Fibroblast of lung (primary cell): ENCODE data around the gene COA7. TPM values are rescaled to one million over a fixed set of nuclear protein-coding genes. Genes with fewer than 3 reads are reported as not detected.

Source experiments
- DNase-seq, 2 donors: peaks; one replicate each; pipeline versions ENCODE4 v3.0.0 to v3.0.0-alpha.2; 2010; ENCODE audit warnings: low read depth in 2 of 2
- H2AFZ ChIP-seq: 2 replicates; pipeline ENCODE4 v1.5.1; 2012; ENCODE audit warnings: low read length, control low read depth, inconsistent platforms
- H3K27ac ChIP-seq: 2 replicates; pipeline ENCODE4 v1.5.1; 2011; ENCODE audit warnings: low read length, control low read depth; ENCODE audit not compliant: insufficient read depth
- H3K27me3 ChIP-seq: 2 replicates; pipeline ENCODE4 v1.5.1; 2011; ENCODE audit warnings: mild to moderate bottlenecking, low read length; ENCODE audit not compliant: control insufficient read depth, insufficient read depth
- H3K36me3 ChIP-seq: 2 replicates; pipeline ENCODE4 v1.5.1; 2011; ENCODE audit warnings: low read length; ENCODE audit not compliant: control insufficient read depth, insufficient read depth
- H3K4me1 ChIP-seq: 2 replicates; pipeline ENCODE4 v1.5.1; 2011; ENCODE audit warnings: low read length; ENCODE audit not compliant: control insufficient read depth, insufficient read depth; ENCODE audit errors: extremely low read depth
- H3K4me2 ChIP-seq: 2 replicates; pipeline ENCODE4 v1.5.1; 2011; ENCODE audit warnings: low read length, control low read depth; ENCODE audit not compliant: insufficient read depth; ENCODE audit errors: extremely low read depth
- H3K4me3 ChIP-seq, 4 experiments: fragments of 200-600 bp in 1 of 4; sonication (generic) in 1 of 4; replicated peaks in 1 of 4; 2 replicates each; pipeline ENCODE4 v1.5.1; 2011 to 2016; ENCODE audit warnings: low read length in 4 of 4, low read depth in 3 of 4, mild to moderate bottlenecking in 3 of 4, control low read depth in 2 of 4, inconsistent platforms in 1 of 4, mixed read lengths in 1 of 4; ENCODE audit not compliant: insufficient read depth in 1 of 4; ENCODE audit errors: control extremely low read depth in 1 of 4
- H3K79me2 ChIP-seq: 2 replicates; pipeline ENCODE4 v1.5.1; 2012; ENCODE audit warnings: mild to moderate bottlenecking, low read length, inconsistent platforms; ENCODE audit not compliant: control insufficient read depth, insufficient read depth
- H3K9ac ChIP-seq: 2 replicates; pipeline ENCODE4 v1.5.1; 2011; ENCODE audit warnings: mild to moderate bottlenecking, low read length, control low read depth; ENCODE audit not compliant: insufficient read depth
- H3K9me3 ChIP-seq: 2 replicates; pipeline ENCODE4 v1.5.1; 2012; ENCODE audit warnings: low read depth, low read length; ENCODE audit not compliant: control insufficient read depth, insufficient read depth
- H4K20me1 ChIP-seq: 2 replicates; pipeline ENCODE4 v1.5.1; 2011; ENCODE audit warnings: low read length; ENCODE audit not compliant: control insufficient read depth, insufficient read depth; ENCODE audit errors: extremely low read depth
- EZH2 ChIP-seq: IDR thresholded peaks from 2 replicates; pipeline ENCODE4 v1.5.1; 2012; ENCODE audit warnings: low read length, control low read depth, mild to moderate bottlenecking; ENCODE audit errors: missing control alignments
- polyA plus RNA-seq, 2 donors: library from polyadenylated mRNA; depleted of rRNA in 1 of 2; stranded (reverse) in 1 of 2; unstranded in 1 of 2; fragments of >200 nt; gene quantifications; 2 replicates each; pipeline ENCODE4 v1.2.1, GENCODE V29; 2011 to 2012; ENCODE audit warnings: missing spikeins in 1 of 2
- total RNA-seq: library from RNA; depleted of rRNA; stranded (reverse); fragments of >200 nt; gene quantifications from 2 replicates; pipeline ENCODE4 v1.2.1, GENCODE V29; 2014
- TF ChIP-seq, protein P1 (sequence below), 2 donors: IDR thresholded peaks in 1 of 2; conservative IDR thresholded peaks in 1 of 2; 1 replicate in 1 of 2; 2 replicates in 1 of 2; pipeline ENCODE4 v1.5.1; 2011 to 2012; ENCODE audit warnings: low read length in 2 of 2, control low read depth in 1 of 2, inconsistent platforms in 1 of 2, low read depth in 1 of 2, mild to moderate bottlenecking in 1 of 2

COA7 gene
- total and polyA plus RNA-seq, 2 donors (not counting 1 experiment from before 2014, with no cell fraction given), result 14.5 to 16.2 TPM

DNA sequence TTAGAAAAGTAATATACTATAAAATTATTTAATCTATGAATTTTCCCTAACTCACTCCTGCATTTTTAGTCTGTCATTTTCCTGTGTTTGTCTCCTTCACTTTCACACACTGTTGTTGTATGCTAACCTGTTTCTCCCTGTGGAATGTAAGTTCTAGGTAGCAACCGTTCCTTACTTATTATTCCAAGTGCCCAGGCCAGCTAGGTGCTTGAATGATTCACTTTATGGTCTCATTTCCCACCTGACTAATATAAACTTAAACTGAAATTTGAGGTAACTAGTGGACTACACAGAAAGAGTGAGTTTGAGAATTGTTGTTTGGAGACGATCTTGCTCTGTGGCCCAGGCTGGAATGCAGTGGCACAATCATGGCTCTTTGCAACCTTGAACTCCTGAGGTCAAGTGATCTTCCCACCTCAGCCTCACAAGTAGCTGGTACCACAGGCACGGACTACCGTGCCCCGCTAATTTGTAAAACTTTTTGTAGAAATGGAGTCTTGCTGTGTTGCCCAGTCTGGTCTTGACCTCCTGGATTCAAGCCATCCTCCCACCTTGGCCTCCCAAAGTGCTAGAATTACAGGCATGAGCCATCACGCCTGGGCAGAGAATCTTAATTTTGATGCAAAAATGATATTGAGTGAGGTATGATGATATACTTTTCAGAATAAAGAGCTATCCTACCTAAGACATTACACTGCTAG is 30.0 kb upstream of the COA7 start:
- Histone ChIP-seq H3K9me3 (no peaks in the 10 kb centered on the region), H3K4me1 (no peaks in the 10 kb centered on the region), H3K79me2 (peaks cover 42% of the 10 kb centered on the region), H3K27ac (no peak overlapping the region), H3K4me3 (peak overlapping the region in 3 of 4 experiments; percentile 76 to 86 (median 84)), H3K4me2 (peak overlapping the region; percentile 88), H3K9ac (no peak overlapping the region), H2AFZ (no peak overlapping the region), H3K36me3 (no peaks in the 10 kb centered on the region), H4K20me1 (no peaks in the 10 kb centered on the region), H3K27me3 (no peaks in the 10 kb centered on the region)
- no peak for DNase-seq
- TF ChIP-seq, protein P1, sequence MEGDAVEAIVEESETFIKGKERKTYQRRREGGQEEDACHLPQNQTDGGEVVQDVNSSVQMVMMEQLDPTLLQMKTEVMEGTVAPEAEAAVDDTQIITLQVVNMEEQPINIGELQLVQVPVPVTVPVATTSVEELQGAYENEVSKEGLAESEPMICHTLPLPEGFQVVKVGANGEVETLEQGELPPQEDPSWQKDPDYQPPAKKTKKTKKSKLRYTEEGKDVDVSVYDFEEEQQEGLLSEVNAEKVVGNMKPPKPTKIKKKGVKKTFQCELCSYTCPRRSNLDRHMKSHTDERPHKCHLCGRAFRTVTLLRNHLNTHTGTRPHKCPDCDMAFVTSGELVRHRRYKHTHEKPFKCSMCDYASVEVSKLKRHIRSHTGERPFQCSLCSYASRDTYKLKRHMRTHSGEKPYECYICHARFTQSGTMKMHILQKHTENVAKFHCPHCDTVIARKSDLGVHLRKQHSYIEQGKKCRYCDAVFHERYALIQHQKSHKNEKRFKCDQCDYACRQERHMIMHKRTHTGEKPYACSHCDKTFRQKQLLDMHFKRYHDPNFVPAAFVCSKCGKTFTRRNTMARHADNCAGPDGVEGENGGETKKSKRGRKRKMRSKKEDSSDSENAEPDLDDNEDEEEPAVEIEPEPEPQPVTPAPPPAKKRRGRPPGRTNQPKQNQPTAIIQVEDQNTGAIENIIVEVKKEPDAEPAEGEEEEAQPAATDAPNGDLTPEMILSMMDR (conservative IDR thresholded peaks at IDR 0.05 in 1 of 2, IDR thresholded peaks at IDR 0.05 in 1 of 2; ENCODE audit: low read depth in 1 of 2, low read length in 2 of 2), result no peak
- no peak for TF ChIP-seq EZH2

DNA sequence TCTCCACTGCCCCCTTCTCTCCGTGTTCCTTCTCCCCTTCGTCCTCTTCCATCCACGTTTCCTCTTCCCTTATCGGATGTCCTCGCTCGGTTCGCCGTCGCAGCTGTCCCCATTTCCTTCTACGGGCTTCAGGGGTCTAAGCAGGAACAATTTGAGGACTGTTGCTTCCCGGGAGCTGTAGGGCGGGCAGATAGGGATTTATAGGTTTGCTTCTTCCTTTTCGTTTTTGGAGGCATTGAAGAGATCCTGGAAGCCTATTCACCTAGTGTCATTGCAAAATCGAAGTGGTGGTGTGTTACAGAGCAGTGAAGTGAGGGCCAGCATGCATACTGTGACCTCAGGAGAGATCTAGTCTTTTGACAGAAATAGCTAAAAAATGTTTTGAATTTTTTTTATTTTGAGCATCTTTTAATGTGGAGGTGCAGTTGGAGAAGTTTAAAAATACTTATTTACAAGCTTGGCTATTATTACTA is 29.0 kb upstream of the COA7 start:
- no peaks in the 10 kb centered on the region for H3K36me3 ChIP-seq
- H3K27ac ChIP-seq, result peak overlapping the region; percentile 21
- no peaks in the 10 kb centered on the region for H3K4me1 ChIP-seq
- peak overlapping the region; percentile 61 to 86 (median 80) for H3K4me3 ChIP-seq
- no peak for DNase-seq
- H3K79me2 ChIP-seq, result peaks cover 42% of the 10 kb centered on the region
- H3K27me3 ChIP-seq, result no peaks in the 10 kb centered on the region
- TF ChIP-seq, protein P1 (conservative IDR thresholded peaks at IDR 0.05 in 1 of 2, IDR thresholded peaks at IDR 0.05 in 1 of 2; ENCODE audit: low read depth in 1 of 2, low read length in 2 of 2), result no peak
- no peak for TF ChIP-seq EZH2
- H3K4me2 ChIP-seq, result peak overlapping the region; percentile 88
- H4K20me1 ChIP-seq, result no peaks in the 10 kb centered on the region
- H2AFZ ChIP-seq, result peak overlapping the region; percentile 32
- H3K9me3 ChIP-seq, result no peaks in the 10 kb centered on the region
- H3K9ac ChIP-seq, result peak overlapping the region; percentile 74

DNA sequence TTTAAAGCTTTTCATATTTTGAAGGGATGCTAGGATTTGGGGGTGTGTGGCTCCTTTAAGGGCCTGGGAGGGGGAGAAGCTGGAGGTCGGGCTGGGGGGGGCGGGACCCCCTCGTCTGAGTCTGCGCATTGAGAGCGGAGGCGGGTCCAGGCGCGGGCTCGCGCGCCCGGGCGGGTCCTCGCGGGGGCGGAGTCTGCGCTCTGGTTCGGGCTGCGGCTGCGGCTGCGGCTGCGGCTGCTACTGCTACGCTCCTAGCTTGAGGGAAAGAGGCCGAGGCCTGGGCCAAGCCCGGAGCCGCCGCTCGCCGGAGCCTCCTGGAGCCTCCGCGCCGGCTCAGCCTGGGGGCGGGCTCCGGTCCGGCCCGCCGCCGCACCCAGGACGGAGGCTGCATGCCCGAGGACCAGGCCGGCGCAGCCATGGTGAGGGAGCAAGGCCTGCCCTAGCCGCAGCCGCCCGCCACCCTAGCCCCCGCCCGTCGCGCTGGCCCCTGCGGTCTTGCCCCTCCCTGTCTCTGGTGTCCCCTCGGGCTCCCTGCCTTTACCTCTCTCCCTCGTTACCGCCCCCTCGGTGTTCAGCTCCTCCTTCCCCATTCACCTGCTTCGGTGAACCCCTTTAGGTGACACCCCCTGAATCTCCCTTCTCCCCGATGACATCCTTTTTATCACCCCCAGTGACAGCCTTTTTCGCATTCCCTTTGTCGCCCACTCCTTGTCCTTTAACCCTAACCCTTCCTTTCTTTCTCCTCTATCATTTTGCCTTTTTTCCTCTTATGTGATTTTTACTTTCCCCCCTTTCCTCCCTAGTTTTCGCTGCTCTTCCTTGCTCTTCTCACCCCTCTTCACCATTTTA is 28.3 kb upstream of the COA7 start, which contains the start of gene ZYG11B:
TSS of gene ZYG11B (plus strand) at position 189 of the 849 bp plus-strand sequence. CDS start at position 390, 201 bp downstream.
- peak within 1 kb of the TSS; percentile 21 for H3K27ac ChIP-seq
- peak within 1 kb of the TSS; percentile 74 for H3K9ac ChIP-seq
- H3K9me3 ChIP-seq, result no peaks in the 10 kb centered on the region
- no peaks in the 10 kb centered on the region for H3K36me3 ChIP-seq
- TF ChIP-seq, protein P1 (conservative IDR thresholded peaks at IDR 0.05 in 1 of 2, IDR thresholded peaks at IDR 0.05 in 1 of 2; ENCODE audit: low read depth in 1 of 2, low read length in 2 of 2), result no peak
- no peak for TF ChIP-seq EZH2
- no peaks in the 10 kb centered on the region for H3K27me3 ChIP-seq
- H3K79me2 ChIP-seq, result peaks cover 39% of the 10 kb centered on the region
- peak within 1 kb of the TSS; percentile 88 for H3K4me2 ChIP-seq
- peak within 1 kb of the TSS; percentile 61 to 86 (median 80) for H3K4me3 ChIP-seq
- H3K4me1 ChIP-seq, result no peaks in the 10 kb centered on the region
- H2AFZ ChIP-seq, result peak within 1 kb of the TSS; percentile 97
- H4K20me1 ChIP-seq, result no peaks in the 10 kb centered on the region
- DNase-seq, result peak; percentile 79 to 81
